ENCODE measurements around the gene DHX40. TPM values are rescaled to one million over a fixed set of nuclear protein-coding genes. Genes with fewer than 3 reads are reported as not detected.
"Not testable (repeated sequence)": the region's sequence is repeated elsewhere in the genome, so short reads cannot be mapped to it uniquely, and the experiment has no call there.

The DHX40 gene
- total RNA-seq, 1 donor from 2014 or later: 47.9 TPM

GRCh38 chr17:59627274-59627673 is 61.9 kb downstream of the DHX40 start:
- DNase-seq (ENCODE audit: low read depth in 2 of 2): no peak

DNA sequence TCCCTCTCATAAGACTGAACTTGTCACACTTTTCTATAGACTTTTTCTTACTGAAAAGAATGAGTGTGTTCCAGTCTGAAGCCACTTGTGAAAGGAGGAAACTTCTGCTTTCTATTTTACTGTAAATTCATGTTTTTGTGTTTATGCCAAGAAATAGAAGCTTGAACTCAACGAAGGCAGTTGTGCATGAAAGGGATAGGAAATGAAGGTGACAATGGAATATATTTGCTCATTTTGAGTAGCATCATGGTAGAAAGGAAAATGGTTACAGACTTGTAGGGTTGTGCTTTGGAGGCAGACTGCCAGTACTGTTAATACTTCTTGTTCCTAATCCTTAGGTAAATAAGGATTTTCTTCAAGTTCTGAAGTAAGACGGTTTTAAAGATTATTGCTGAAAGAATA is 62.4 kb downstream of the DHX40 start:
- no peak for DNase-seq (ENCODE audit: low read depth in 2 of 2)

- no peak for DNase-seq (ENCODE audit: low read depth in 2 of 2)
These were observed 63.8 kb downstream of the DHX40 start for GRCh38 chr17:59629174-59629573.

- DNase-seq (ENCODE audit: low read depth in 2 of 2): no peak
These were observed 65.9 kb downstream of the DHX40 start for GRCh38 chr17:59631276-59631675.

DNA sequence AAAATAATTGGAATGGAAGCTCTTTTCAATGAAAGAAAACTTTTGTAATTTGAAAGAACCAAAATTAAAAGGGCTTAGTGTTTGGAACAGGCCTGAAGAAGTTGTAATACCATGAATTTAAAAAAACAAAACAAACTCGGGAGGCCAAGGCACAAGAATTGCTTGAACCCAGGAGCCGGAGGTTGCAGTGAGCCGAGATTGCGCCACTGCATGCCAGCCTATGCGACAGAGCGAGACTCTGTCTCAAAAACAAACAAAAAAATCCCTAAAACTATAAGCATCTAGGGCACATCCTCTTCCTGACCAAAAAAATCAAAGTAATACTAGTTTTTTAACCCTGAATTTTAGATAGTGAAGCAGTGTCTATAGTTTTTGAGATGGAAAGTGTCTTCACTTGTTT is 67.0 kb downstream of the DHX40 start:
- DNase-seq (ENCODE audit: low read depth in 2 of 2): no peak

- DNase-seq (ENCODE audit: low read depth in 2 of 2): no peak
These were observed 68.4 kb downstream of the DHX40 start for GRCh38 chr17:59633658-59634359.

DNA sequence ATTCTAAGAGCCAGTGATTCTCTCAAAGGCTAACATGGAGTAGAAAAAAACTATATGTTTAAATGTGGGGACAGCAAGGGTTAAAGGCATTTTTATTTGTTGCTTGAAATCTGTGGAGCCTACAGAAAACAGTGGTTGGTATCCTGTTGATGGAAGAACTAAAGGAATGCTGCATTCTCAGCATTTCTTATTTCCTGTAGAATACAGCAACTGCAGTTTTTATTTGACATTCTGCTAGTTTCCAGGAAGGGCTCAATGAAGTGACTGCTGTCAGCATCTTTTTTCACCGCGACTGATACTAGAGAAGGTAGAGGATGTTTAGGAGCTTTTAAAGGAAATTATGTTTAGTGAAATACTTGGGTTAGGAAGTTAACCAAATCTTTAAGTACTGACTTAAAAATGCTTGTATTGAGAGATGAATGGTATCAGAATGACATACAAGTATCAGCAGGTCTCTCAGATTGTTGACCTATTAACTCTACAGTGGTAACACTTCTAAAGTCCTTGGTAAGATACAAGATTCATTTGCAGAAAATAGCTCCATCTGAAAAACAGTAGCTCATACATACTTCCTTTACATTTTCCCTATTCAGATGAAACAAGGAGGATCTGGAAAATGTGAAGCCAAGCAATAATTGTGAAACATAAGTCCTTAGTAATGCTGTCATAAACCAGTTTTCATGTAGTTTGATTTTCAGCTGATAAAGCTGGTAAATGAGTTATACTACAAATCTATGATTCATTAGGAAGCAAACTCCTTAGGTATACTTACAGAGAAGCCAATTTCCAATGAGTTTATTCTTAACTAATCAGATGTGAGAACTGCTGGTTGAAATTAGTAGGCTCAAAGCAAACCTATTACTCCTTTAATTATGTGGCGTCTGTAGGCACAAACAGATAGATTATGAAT is 69.5 kb downstream of the DHX40 start:
- peak; percentile 66 to 81 for DNase-seq (ENCODE audit: low read depth in 2 of 2)

DNA sequence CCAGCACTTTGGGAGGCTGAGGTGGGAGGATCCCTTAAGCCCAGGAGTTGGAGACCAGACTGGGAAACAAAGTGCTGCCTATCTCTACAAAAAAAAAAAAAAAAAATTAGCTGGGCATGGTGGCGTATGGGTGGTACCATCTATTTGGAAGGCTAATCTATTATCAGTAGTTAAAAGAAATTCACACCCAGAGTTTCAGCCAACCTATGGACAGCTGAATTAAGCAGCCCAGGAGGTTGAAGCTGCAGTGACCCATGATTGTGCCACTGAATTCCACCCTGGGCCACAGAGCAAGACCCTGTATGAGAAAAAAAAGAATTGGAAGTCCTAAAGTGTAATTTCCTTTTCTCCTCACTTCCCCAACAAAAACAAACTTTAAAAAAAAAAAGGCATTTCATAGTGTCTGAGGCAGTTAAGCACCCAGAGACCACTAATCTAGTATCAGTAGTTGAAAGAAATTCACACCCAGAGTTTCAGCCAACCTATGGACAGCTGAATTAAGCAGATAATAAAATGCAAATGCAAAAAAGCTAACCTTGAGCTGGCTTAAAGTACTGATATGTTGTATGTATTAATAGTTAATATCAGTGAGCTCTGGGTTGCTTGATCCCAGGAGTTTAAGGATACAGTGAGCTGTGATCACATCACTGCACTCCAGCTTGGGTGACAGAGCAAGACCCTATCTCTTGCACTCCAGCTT is 72.4 kb downstream of the DHX40 start:
- DNase-seq (ENCODE audit: low read depth in 2 of 2): no peak

DNA sequence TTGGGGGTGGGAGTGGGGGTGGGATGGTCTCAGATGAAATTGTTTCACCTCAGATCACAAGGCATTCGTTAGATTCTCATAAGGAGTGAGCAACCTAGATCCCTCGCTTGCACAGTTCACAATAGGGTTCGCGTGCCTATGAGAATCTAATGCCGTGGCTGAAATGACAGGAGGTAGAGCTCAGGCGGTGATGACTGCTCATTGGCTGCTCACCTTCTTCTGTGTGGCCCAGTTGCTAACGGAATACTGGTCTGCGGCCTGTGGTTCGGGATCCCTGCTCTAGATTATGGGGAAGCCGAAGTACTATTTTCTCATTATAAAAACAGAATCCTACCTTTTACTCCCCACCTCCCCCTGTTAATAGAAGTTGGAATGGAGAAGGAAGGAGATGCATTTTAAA is 73.1 kb downstream of the DHX40 start:
- DNase-seq (ENCODE audit: low read depth in 2 of 2): peak in 1 of 2 donors; percentile 2

DNA sequence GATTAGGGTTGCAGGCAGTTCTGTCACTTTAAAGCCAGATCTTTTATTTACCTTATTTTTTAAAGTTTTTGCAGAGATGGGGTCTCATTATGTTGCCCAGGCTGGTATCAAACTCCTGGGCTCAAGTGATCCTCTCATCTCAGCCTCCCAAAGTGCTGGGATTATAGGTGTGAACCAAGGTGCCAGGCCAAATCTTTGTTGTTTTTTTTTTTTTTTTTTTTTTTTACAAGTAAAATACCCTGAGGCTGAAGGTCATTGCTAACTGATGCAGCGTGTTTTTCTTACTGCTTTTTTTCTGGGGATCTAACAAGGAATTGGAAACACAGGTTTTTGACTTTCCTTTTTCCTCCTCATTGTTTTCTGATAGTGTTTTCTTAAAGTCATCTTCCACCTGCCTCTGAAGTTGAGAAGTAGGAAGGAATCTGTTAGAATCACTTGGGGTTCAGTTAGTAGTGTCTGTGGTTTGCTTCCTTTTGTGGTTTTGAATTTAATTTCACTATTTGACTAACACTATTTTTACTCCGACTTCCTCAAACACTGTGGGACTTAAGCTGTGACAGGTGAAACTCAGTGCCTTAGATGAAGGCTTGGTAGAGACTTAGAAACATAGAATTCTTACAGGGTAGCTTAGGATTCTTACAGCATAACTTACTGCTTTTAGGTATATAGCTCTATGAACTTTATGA is 76.5 kb downstream of the DHX40 start:
- no peak for DNase-seq (ENCODE audit: low read depth in 2 of 2)

DNA sequence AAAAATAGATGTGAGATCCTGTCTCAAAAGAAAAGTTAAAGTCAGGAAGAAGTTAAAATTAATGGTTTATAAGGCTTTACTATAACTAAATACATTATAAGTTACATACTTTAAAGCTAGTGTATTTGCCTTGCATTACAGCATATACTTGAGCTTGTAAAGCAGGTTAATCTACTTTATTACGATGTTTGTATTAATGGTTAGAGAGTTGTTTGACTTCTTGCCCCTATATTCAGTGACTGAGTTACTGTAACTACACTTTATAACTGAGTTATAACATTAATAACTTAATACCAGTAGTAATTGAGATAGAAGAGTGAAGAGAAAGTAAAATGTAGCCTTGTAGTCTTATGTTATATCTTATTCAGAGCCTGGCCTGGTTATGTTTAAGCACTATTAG is 77.2 kb downstream of the DHX40 start:
- no peak for DNase-seq (ENCODE audit: low read depth in 2 of 2)

GRCh38 chr17:59643159-59644140 is 78.0 kb downstream of the DHX40 start:
- peak in 1 of 2 donors; percentile 7 for DNase-seq (ENCODE audit: low read depth in 2 of 2)

GRCh38 chr17:59647288-59647687 is 81.9 kb downstream of the DHX40 start:
- DNase-seq (ENCODE audit: low read depth in 2 of 2): no peak

DNA sequence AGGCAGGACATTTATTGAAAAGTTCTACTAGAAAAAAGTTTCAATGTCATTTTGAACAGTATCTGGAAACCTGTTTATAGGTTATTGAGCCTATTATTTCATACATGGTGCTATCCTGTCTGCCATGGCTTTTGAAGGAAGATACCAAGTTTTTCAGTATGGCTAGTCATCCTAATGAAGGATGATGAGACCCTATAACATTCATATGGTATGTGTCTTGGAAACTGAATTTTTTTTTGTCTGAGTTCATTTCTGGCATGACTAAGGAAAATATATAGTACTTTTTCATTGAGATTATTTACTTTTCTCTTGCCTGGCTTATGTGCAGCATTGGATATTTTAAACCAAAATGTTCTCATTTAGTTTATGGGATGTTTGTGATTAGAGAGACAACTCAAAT is 84.5 kb downstream of the DHX40 start:
- DNase-seq (ENCODE audit: low read depth in 2 of 2): no peak

DNA sequence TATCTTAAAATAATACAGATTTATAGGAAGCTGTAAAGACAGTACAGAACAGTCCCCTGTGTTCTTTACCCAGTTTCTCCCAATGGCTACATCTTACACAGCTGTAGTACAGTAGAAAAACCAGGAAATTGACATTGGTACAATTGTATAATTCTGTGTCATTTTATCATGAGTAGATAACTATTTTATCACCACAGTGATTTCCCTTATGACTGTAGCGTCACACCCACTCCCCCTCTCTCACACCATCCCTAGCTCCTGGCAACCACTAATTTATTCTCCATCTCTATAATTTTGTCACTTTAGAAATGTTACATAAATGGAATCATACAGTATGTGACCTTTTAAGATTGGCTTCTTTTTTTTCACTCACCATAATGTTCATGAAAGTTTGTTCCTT is 85.2 kb downstream of the DHX40 start:
- no peak for DNase-seq (ENCODE audit: low read depth in 2 of 2)

DNA sequence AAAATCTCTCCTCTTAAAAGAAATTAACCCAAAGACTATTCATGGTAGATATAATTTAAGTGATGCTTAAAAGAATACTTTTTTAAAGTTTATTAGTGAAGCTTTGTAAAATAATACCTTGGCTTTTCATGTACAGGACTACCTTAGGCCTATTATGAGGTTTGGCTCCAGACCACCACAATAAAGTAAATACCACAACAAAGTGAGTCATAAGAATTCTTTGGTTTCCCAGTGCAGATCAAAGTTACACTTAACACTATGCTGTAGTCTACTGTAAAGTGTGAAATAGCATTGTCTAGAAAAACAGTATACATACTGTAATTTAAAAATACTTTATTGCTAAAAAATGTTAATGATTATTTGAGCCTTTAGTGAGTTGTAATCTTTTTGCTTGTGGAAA is 85.9 kb downstream of the DHX40 start:
- DNase-seq (ENCODE audit: low read depth in 2 of 2): no peak

GRCh38 chr17:59652119-59652518 is 86.7 kb downstream of the DHX40 start:
- DNase-seq (ENCODE audit: low read depth in 2 of 2): no peak

- not testable (repeated sequence) for DNase-seq (ENCODE audit: low read depth in 2 of 2)
These were observed 91.2 kb downstream of the DHX40 start for GRCh38 chr17:59656624-59657023.

Measured in dermis microvascular lymphatic vessel endothelial cell (primary cell).